Heart left ventricle (tissue), 16 donors: ENCODE results near the gene CHIT1. TPM values are rescaled to one million over a fixed set of nuclear protein-coding genes. Genes with fewer than 3 reads are reported as not detected.

ENCODE experiments used
- ATAC-seq, 4 donors: fragments of 200-7000 bp; cut with Tn5 transposase; one replicate each; pipeline ENCODE4 v1.9.1; 2020 to 2022; ENCODE audit warnings: moderate library complexity in 4 of 4, mild to moderate bottlenecking in 3 of 4, moderate number of reproducible peaks in 1 of 4
- DNase-seq, 5 donors: peaks; one replicate each; pipeline ENCODE4 v3.0.0-alpha.2; 2020
- H3K27ac ChIP-seq, 12 donors: fragments of 200-600 bp; sonication (generic) in 4 of 12; one replicate each; pipeline versions ENCODE4 v1.5.0 to v1.8.0; 2016 to 2022; ENCODE audit warnings: mild to moderate bottlenecking in 2 of 12
- H3K27me3 ChIP-seq, 9 donors: fragments of 200-600 bp; sonication (generic) in 2 of 9; one replicate each; pipeline versions ENCODE4 v1.5.1 to v1.8.0; 2016 to 2022; ENCODE audit warnings: mild to moderate bottlenecking in 3 of 9
- H3K36me3 ChIP-seq, 9 donors: fragments of 200-600 bp; sonication (generic) in 2 of 9; one replicate each; pipeline versions ENCODE4 v1.5.0 to v1.8.0; 2018 to 2022; ENCODE audit warnings: mild to moderate bottlenecking in 2 of 9
- H3K4me1 ChIP-seq, 12 donors: fragments of 200-600 bp; sonication (generic) in 4 of 12; one replicate each; pipeline versions ENCODE4 v1.5.0 to v1.8.0; 2016 to 2022; ENCODE audit warnings: mild to moderate bottlenecking in 3 of 12
- H3K4me3 ChIP-seq, 12 donors: fragments of 200-600 bp; sonication (generic) in 4 of 12; one replicate each; pipeline versions ENCODE4 v1.5.0 to v1.8.0; 2017 to 2022; ENCODE audit warnings: mild to moderate bottlenecking in 9 of 12, moderate library complexity in 4 of 12
- H3K9me3 ChIP-seq, 12 donors: fragments of 200-600 bp; sonication (generic) in 4 of 12; one replicate each; pipeline versions ENCODE4 v1.5.0 to v1.8.0; 2016 to 2022; ENCODE audit warnings: mild to moderate bottlenecking in 1 of 12
- POLR2A ChIP-seq, 2 donors: fragments of 450-650 bp; IDR thresholded peaks; one replicate each; pipeline ENCODE4 v1.6.1; 2017; ENCODE audit warnings: antibody characterized with exemption in 2 of 2, mild to moderate bottlenecking in 2 of 2, moderate library complexity in 2 of 2
- WGBS, 4 donors: extraction: QIAGEN DNeasy Blood & Tissue Kit in 2 of 4; methylation state at CpG; one replicate each; pipeline versions ENCODE4 v1.1.5 to v1.1.7; 2013 to 2018; 5-methylcytosine and 5-hydroxymethylcytosine counted together
- intact Hi-C, 10 donors: fragments of 100-400 bp; cut with DNase I; formaldehyde crosslinking; loops; one replicate each; pipeline versions ENCODE4 v1.11.1 to v1.14.2; 2022
- polyA plus RNA-seq, 2 donors: library from polyadenylated mRNA; stranded (reverse); fragments of 200-250 nt; gene quantifications; one replicate each; pipeline ENCODE4 v1.2.3, GENCODE V29; 2013
- total RNA-seq, 9 donors: library from RNA; depleted of rRNA in 2 of 9; stranded (reverse); fragments of >200 nt in 2 of 9; fragmentation: NEBNext Ultra II Directional in 3 of 9; extraction: Animal tissue kit (Norgen Biotek cat#: 25700) in 3 of 9; gene quantifications; one replicate each; pipeline versions ENCODE4 v1.1.0 to v1.2.4, GENCODE V29; 2016 to 2023
- TF ChIP-seq, protein P1 (sequence below), 12 donors: fragments of 200-600 bp; sonication (generic) in 4 of 12; IDR thresholded peaks; one replicate each; pipeline versions ENCODE4 v1.5.0 to v1.8.0; 2018 to 2022; ENCODE audit warnings: antibody characterized with exemption in 12 of 12, mild to moderate bottlenecking in 5 of 12
- donor health status: ischemic (EF 13 %, LVEDD 7.1; RV severe dilation, severe dysfunction).
- donor health status: healthy with polysubstance abuse.
- donor health status: DM: no; HTN: yes; CAD: no.
- donor health status: DM: no; HTN: no; CAD: no.
- donor health status: ischemic (EF 25% LVEDD 6.9; RV normal size, moderate dysfunction).
- donor health status: ischemic (EF 25% LVEDD 5.7; RV mildly dilated, moderate dysfunction).
- donor health status: healthy.
- donor health status: DM: yes; HTN: yes; CAD: no.
- donor health status: ischemic (EF 35%, LVEDD 5.7; RV mildly dilated, moderate dysfunction).
- donor health status: nonischemic (EF 11% LVEDD 7.7; RV severe dilation, severe dysfunction).
- donor health status: DM: yes; HTN: yes; CAD: no.
- donor health status: PGD.
- donor health status: ischemic (EF 29% LVEDD 5.4; RV normal size, mild dysfunction).
- donor health status: nonischemic (EF 23%, LVEDD 6.1; RV moderate dilation, normal function).

CHIT1 gene
- total and polyA plus RNA-seq, 11 donors = 0.05 to 1.7 (median 0.22) TPM; not detected in 6

DNA sequence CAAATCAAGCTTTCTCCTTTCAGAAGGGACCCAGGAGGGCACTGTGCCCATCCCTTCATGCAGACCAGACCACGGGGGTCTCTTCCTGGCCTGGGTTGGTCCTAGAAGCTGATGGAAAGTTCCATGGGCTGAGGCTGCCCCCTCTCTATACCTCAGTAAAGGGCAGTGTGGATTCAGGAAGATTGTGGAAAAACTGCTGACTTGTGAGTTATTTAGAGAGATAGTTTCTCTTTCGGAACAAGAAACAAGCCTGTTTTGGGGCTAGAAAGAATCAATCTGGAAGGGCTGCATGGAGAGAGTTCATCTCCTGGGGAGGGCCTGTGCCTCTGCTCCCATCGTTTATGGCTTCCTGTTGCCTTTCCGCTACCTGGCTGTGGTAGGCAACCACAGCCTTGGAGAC lies 803 bp downstream of the CHIT1 start:
- Histone ChIP-seq H3K4me3 (no peak overlapping the region), H3K9me3 (no peaks in the 10 kb centered on the region), H3K4me1 (no peaks in the 10 kb centered on the region), H3K27me3 (peaks cover 0 to 14% (median 0%) of the 10 kb centered on the region in 9 donors), H3K36me3 (no peaks in the 10 kb centered on the region), H3K27ac (no peak overlapping the region)
- 68 to 80% (median 71%) methylated on average over 4 of the region's 4 CpGs for WGBS, 4 donors
- no peak for TF ChIP-seq POLR2A (IDR thresholded peaks at IDR 0.05)
- TF ChIP-seq, protein P1, sequence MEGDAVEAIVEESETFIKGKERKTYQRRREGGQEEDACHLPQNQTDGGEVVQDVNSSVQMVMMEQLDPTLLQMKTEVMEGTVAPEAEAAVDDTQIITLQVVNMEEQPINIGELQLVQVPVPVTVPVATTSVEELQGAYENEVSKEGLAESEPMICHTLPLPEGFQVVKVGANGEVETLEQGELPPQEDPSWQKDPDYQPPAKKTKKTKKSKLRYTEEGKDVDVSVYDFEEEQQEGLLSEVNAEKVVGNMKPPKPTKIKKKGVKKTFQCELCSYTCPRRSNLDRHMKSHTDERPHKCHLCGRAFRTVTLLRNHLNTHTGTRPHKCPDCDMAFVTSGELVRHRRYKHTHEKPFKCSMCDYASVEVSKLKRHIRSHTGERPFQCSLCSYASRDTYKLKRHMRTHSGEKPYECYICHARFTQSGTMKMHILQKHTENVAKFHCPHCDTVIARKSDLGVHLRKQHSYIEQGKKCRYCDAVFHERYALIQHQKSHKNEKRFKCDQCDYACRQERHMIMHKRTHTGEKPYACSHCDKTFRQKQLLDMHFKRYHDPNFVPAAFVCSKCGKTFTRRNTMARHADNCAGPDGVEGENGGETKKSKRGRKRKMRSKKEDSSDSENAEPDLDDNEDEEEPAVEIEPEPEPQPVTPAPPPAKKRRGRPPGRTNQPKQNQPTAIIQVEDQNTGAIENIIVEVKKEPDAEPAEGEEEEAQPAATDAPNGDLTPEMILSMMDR (IDR thresholded peaks at IDR 0.05) = no peak
- DNase-seq (no peak), ATAC-seq (no peak)
- intact Hi-C loops = no loop called here

DNA sequence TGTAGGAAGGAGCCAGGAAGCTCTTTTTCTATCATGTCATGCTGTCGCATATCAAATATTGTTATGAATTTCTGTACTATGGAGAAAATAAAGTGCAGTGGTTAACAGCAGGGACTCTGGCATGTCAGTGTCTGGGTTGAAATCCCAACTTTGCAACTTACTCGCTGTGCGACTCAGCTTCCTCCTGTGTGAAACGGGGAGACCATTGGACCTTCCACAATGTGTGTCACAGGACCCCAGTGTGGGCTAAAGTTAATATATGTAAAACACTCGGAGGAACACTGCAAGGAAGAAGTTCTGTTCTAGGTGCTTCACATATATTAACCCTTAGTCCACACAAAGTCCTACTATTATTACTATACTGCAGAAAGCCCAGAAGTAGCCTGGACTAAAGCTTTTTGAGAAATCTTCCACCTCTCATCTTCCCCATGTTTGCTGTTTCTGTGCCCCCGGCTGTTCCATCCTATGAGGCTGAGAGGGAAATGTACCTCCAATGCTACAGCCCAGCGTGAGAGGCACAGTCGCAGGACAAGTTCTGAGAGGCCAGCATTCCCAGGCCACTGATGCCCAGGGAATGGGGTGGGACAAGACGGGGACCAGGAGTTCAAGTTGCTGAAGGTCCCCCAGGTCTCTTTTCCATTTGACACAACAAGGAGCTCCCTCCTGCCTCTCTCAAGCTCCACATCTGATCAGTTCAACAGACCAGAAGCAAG lies 1.9 kb downstream of the CHIT1 start:
- Histone ChIP-seq H3K27me3 (peaks cover 0 to 16% (median 0%) of the 10 kb centered on the region in 9 donors), H3K36me3 (no peaks in the 10 kb centered on the region), H3K9me3 (no peaks in the 10 kb centered on the region), H3K27ac (no peak overlapping the region), H3K4me1 (no peaks in the 10 kb centered on the region), H3K4me3 (no peak overlapping the region)
- intact Hi-C loops = no loop called here
- TF ChIP-seq, protein P1 (IDR thresholded peaks at IDR 0.05) = no peak
- TF ChIP-seq POLR2A (IDR thresholded peaks at IDR 0.05) = no peak
- no peak for ATAC-seq
- DNase-seq = no peak
- WGBS, 4 donors = 86 to 89% (median 88%) methylated on average over 9 of the region's 9 CpGs

DNA sequence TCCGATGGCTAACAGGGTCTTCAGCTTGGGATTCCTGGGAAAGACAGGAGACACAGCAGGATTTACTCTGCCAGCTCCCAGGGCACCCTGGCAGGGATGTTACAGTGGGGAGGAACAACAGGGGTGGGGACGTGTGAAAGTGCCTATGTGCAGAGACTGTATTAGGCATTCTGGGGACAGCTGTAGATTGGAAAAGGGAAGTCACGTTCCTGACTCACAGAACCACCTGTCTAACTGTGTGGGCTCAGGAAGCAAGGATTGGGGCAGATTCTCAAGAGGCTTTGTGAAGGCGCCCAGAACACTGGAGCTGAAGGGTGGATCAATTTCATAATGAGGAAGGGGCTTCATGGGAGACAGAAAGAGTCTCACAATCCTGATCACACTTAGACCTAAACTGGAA lies 4.4 kb downstream of the CHIT1 start:
- Histone ChIP-seq H3K36me3 (no peaks in the 10 kb centered on the region), H3K4me3 (no peak overlapping the region), H3K9me3 (no peaks in the 10 kb centered on the region), H3K4me1 (no peaks in the 10 kb centered on the region), H3K27ac (no peak overlapping the region), H3K27me3 (peaks cover 0 to 14% (median 0%) of the 10 kb centered on the region in 9 donors)
- ATAC-seq (no peak), DNase-seq (no peak)
- TF ChIP-seq, protein P1 (IDR thresholded peaks at IDR 0.05) = no peak
- TF ChIP-seq POLR2A (IDR thresholded peaks at IDR 0.05) = no peak
- 65 to 71% (median 68%) methylated on average over 4 of the region's 4 CpGs for WGBS, 4 donors
- intact Hi-C loops = no loop called here

DNA sequence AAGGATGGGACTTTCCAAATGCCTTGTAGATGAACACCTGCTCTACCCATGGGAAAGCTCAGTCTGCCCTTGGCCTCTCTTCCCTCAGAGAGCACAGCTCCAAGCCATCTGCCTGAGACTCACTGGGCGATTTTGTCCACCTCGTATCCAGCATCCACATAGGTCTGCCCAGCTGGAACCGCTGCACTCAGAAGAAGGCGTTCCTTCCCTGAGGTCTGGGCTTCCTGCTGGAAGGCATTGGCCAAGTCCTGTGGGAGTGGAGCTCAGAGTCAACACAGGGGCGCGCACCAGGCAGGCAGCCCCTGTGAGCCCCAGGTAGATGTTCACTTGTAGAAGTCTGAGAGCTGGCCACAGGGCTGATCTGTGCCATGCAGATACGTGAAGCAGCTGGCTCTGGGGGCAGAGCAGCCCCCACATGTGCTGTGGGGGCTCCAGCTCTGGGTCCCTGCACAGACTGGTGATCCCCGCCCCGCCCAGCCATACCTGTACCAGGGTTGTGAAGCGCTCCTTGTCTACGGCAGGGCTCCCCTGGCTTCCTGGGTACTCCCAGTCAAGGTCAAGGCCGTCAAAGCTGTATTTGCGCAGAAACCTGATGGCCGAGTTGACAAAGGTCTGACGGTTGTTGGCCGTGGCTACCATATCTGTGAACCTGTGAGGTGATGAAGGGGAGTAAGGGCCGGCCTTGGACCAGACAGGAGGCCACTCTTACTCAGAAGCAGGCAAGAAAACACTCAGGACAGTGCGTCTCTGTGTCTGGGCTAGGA lies 6.3 kb downstream of the CHIT1 start:
- intact Hi-C loops = no loop called here
- Histone ChIP-seq H3K4me1 (no peaks in the 10 kb centered on the region), H3K36me3 (no peaks in the 10 kb centered on the region), H3K9me3 (no peaks in the 10 kb centered on the region), H3K27ac (no peak overlapping the region), H3K27me3 (peaks cover 0 to 11% (median 0%) of the 10 kb centered on the region in 9 donors), H3K4me3 (no peak overlapping the region)
- DNase-seq = no peak
- TF ChIP-seq, protein P1 (IDR thresholded peaks at IDR 0.05) = no peak
- no peak for TF ChIP-seq POLR2A (IDR thresholded peaks at IDR 0.05)
- WGBS, 4 donors = 86 to 91% (median 89%) methylated on average over 14 to 18 of the region's 18 CpGs
- ATAC-seq = no peak
